MCF 10A (cell line): ENCODE results near the gene VPS26B. TPM values are rescaled to one million over a fixed set of nuclear protein-coding genes. Genes with fewer than 3 reads are reported as not detected.

ENCODE experiments used
- BruUV-seq: library from RNA; stranded (reverse); fragments of 400-500 nt; replicated peaks from 2 replicates; lab custom pipeline; 2021; lab: Mats Ljungman, UMichigan
- CTCF ChIA-PET: fragments of 300-600 bp; sonication (Branson Sonifier 250); formaldehyde crosslinking; extraction: SDS; loops from one replicate; lab custom pipeline; 2021; ENCODE audit warnings: antibody characterized with exemption, inconsistent platforms; lab: Yijun Ruan, JAX
- POLR2A ChIA-PET: fragments of 300-600, 350-650 bp; sonication (Branson Sonifier 250); formaldehyde crosslinking; extraction: SDS; loops from one replicate; lab custom pipeline; 2020; ENCODE audit warnings: antibody characterized with exemption, inconsistent platforms; lab: Yijun Ruan, JAX
- DNase-seq: peaks from one replicate; pipeline ENCODE4 v3.0.0-alpha.2; 2018; ENCODE audit not compliant: unreplicated experiment
- H3K27ac Mint-ChIP-seq: one replicate; pipeline ENCODE4 v1.8.0; 2022; ENCODE audit warnings: mild to moderate bottlenecking, low read depth, mixed read lengths; ENCODE audit not compliant: unreplicated experiment
- H3K27me3 Mint-ChIP-seq: one replicate; pipeline ENCODE4 v1.8.0; 2022; ENCODE audit warnings: mixed read lengths; ENCODE audit not compliant: insufficient read depth, unreplicated experiment
- H3K36me3 Mint-ChIP-seq: one replicate; pipeline ENCODE4 v1.8.0; 2022; ENCODE audit warnings: mild to moderate bottlenecking, moderate library complexity, mixed read lengths; ENCODE audit not compliant: insufficient read depth, unreplicated experiment
- H3K4me1 Mint-ChIP-seq: one replicate; pipeline ENCODE4 v1.8.0; 2022; ENCODE audit warnings: mixed read lengths; ENCODE audit not compliant: insufficient read depth, unreplicated experiment
- H3K4me3 Mint-ChIP-seq: one replicate; pipeline ENCODE4 v1.8.0; 2022; ENCODE audit warnings: mild to moderate bottlenecking, moderate library complexity, mixed read lengths; ENCODE audit not compliant: unreplicated experiment
- H3K9me3 Mint-ChIP-seq: one replicate; pipeline ENCODE4 v1.8.0; 2022; ENCODE audit warnings: mixed read lengths; ENCODE audit not compliant: unreplicated experiment
- CTCF ChIP-seq: fragments of 200-600 bp; IDR thresholded peaks from one replicate; pipeline ENCODE4 v1.8.0; 2022; ENCODE audit warnings: antibody characterized with exemption, mild to moderate bottlenecking; ENCODE audit not compliant: unreplicated experiment
- intact Hi-C: fragments of 100-400 bp; cut with micrococcal nuclease; formaldehyde crosslinking; loops from 2 replicates; pipeline ENCODE4 v1.14.1; 2022
- total RNA-seq: library from RNA; stranded (reverse); gene quantifications from 2 replicates; pipeline ENCODE4 v1.2.3, GENCODE V29; 2022

The VPS26B gene
- total RNA-seq, 1 experiment from 2014 or later = 45.2 TPM

DNA sequence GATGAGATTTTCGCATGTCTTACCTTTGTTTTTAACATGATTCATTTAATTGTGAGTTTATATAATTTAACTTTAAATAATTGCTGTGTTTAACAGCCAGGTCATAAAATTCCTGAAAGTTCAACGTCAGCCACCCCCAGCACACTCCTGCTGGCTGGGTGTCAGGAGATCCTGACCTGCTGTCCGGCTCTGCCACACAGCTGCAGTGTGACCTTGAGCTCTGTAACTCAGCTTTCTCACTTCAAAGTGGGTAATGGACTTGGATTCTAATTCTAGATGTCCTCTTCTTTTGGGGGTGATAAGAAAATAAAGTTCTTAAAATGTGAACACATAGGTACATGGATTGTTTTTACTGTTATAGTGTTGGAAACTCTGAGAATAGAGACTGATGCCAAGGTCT lies 10.9 kb downstream of the VPS26B start:
- Mint-ChIP-seq H3K27me3 (no peaks in the 10 kb centered on the region), H3K36me3 (peaks cover 21% of the 10 kb centered on the region), H3K9me3 (no peaks in the 10 kb centered on the region), H3K4me3 (no peak overlapping the region), H3K4me1 (no peaks in the 10 kb centered on the region), H3K27ac (no peak overlapping the region)
- no TSS peak for BruUV-seq
- DNase-seq = no peak
- TF ChIP-seq CTCF = no peak
- intact Hi-C loops = no loop called here
- POLR2A ChIA-PET = no interaction called here
- CTCF ChIA-PET = interaction anchor here (0.7 kb wide), 1 partner anchor 17 kb away, joined by 3 read pairs; no protein-coding TSS in a partner anchor

- no TSS peak for BruUV-seq
- intact Hi-C loops = no loop called here
- Mint-ChIP-seq H3K27me3 (no peaks in the 10 kb centered on the region), H3K27ac (peak overlapping the region; percentile 28), H3K4me1 (no peaks in the 10 kb centered on the region), H3K9me3 (no peaks in the 10 kb centered on the region), H3K36me3 (peaks cover 14% of the 10 kb centered on the region), H3K4me3 (no peak overlapping the region)
- DNase-seq = no peak
- POLR2A ChIA-PET = no interaction called here
- CTCF ChIA-PET = interaction anchor here (0.6 kb wide), 1 partner anchor 73 kb away, joined by 4 read pairs; no protein-coding TSS in a partner anchor
- TF ChIP-seq CTCF = no peak
Measured at GRCh38 chr11:134236834-134237556, 12.5 kb downstream of the VPS26B start.

DNA sequence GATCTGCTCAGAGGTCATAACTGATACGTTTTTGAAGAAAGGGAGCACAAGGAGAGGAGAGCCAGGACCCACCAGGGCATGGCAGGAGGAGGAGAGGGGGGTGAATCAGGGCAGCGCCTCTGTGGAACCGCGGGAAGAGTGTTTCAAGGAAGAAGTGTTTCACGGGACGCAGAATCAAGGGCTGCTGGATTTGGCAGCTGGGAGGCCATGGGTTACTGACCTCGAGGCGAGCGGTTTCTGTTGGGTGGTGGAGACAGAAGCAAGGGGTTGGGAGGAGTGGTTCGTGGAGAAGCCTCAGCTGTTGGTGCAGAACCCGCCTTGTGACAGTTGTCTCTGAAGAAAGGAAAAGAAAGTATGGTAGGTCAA lies 13.1 kb downstream of the VPS26B start:
- Mint-ChIP-seq H3K9me3 (no peaks in the 10 kb centered on the region), H3K36me3 (peaks cover 14% of the 10 kb centered on the region), H3K4me3 (no peak overlapping the region), H3K27ac (peak overlapping the region; percentile 28), H3K4me1 (no peaks in the 10 kb centered on the region), H3K27me3 (no peaks in the 10 kb centered on the region)
- intact Hi-C loops = no loop called here
- BruUV-seq = no TSS peak
- no peak for TF ChIP-seq CTCF
- ChIA-PET POLR2A (interaction anchor here (2.4 kb wide), 1 partner anchor 14 kb away, joined by 8 read pairs; no protein-coding TSS in a partner anchor), CTCF (interaction anchor here (0.6 kb wide), 1 partner anchor 74 kb away, joined by 4 read pairs; no protein-coding TSS in a partner anchor)
- DNase-seq = no peak

DNA sequence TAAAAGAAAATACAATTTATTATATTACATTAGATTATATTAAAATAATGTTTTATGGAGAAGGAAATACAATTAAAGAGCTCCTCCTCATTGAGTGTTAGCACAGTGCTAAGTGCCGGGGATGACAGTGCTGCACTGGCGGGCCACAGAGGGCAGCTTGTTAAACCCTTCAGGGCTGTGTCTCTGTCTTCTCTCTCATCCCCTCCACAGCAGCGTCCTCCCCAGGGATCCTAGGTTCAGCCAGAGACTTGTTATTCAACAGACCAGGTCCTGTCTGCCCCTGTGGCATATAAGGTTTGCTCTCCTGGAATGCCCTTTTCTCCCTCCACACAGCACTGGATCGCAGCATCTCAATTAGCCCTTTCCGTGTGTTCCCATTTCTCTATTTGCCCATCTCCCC lies 14.5 kb downstream of the VPS26B start:
- ChIA-PET POLR2A (interaction anchor here (1.9 to 2.4 kb wide), 2 partner anchors 13 to 14 kb away, joined by 5 to 8 read pairs; partner anchors contain the start of gene VPS26B), CTCF (interaction anchor here (0.7 to 1.0 kb wide), 2 partner anchors 9 to 16 kb away, joined by 3 to 4 read pairs; no protein-coding TSS in a partner anchor)
- Mint-ChIP-seq H3K27me3 (no peaks in the 10 kb centered on the region), H3K27ac (no peak overlapping the region), H3K9me3 (no peaks in the 10 kb centered on the region), H3K36me3 (peaks cover 21% of the 10 kb centered on the region), H3K4me1 (no peaks in the 10 kb centered on the region), H3K4me3 (no peak overlapping the region)
- intact Hi-C loops = no loop called here
- TF ChIP-seq CTCF = no peak
- no TSS peak for BruUV-seq
- no peak for DNase-seq
